HG02938 (cell line): ENCODE results near the gene RASGRF2.

Experiments
- ATAC-seq: cut with Tn5 transposase; IDR thresholded peaks from one replicate; pipeline ENCODE4 v1.9.1; 2021; ENCODE audit warnings: mild to moderate bottlenecking, moderate library complexity; ENCODE audit not compliant: unreplicated experiment

RASGRF2 gene

GRCh38 chr5:81132381-81132780 lies 172.2 kb downstream of the RASGRF2 start:
- no peak for ATAC-seq

GRCh38 chr5:81134066-81134465 lies 173.9 kb downstream of the RASGRF2 start:
- no peak for ATAC-seq

GRCh38 chr5:81134566-81134965 lies 174.4 kb downstream of the RASGRF2 start:
- no peak for ATAC-seq

- ATAC-seq = no peak
Observed at GRCh38 chr5:81136557-81136956, 176.4 kb downstream of the RASGRF2 start.

GRCh38 chr5:81137833-81138232 lies 177.7 kb downstream of the RASGRF2 start:
- no peak for ATAC-seq

GRCh38 chr5:81140441-81140840 lies 180.3 kb downstream of the RASGRF2 start:
- no peak for ATAC-seq

- no peak for ATAC-seq
Observed at GRCh38 chr5:81140943-81141342, 180.8 kb downstream of the RASGRF2 start.

GRCh38 chr5:81142108-81142507 lies 181.9 kb downstream of the RASGRF2 start:
- no peak for ATAC-seq

- no peak for ATAC-seq
Observed at GRCh38 chr5:81145329-81145935, 185.3 kb downstream of the RASGRF2 start.

GRCh38 chr5:81146031-81146430 lies 185.9 kb downstream of the RASGRF2 start:
- ATAC-seq = no peak

GRCh38 chr5:81147011-81147885 lies 187.1 kb downstream of the RASGRF2 start:
- no peak for ATAC-seq

GRCh38 chr5:81147886-81148571 lies 187.9 kb downstream of the RASGRF2 start:
- ATAC-seq = no peak

- ATAC-seq = no peak
Observed at GRCh38 chr5:81151546-81151945, 191.4 kb downstream of the RASGRF2 start.

GRCh38 chr5:81154725-81155124 lies 194.6 kb downstream of the RASGRF2 start:
- peak; percentile 80 for ATAC-seq

GRCh38 chr5:81156732-81157131 lies 196.6 kb downstream of the RASGRF2 start:
- no peak for ATAC-seq

- no peak for ATAC-seq
Observed at GRCh38 chr5:81161012-81161601, 200.9 kb downstream of the RASGRF2 start.

GRCh38 chr5:81162501-81162900 lies 202.3 kb downstream of the RASGRF2 start:
- no peak for ATAC-seq

- ATAC-seq = no peak
Observed at GRCh38 chr5:81163651-81164050, 203.5 kb downstream of the RASGRF2 start.

GRCh38 chr5:81164476-81164875 lies 204.3 kb downstream of the RASGRF2 start:
- no peak for ATAC-seq

- no peak for ATAC-seq
Observed at GRCh38 chr5:81164936-81165335, 204.8 kb downstream of the RASGRF2 start.

GRCh38 chr5:81165493-81166119 lies 205.4 kb downstream of the RASGRF2 start:
- ATAC-seq = peak; percentile 68
